Measurements from ENCODE around the gene VAT1L. TPM values are rescaled to one million over a fixed set of nuclear protein-coding genes. Genes with fewer than 3 reads are reported as not detected.

VAT1L gene
- total RNA-seq, 2 donors from 2014 or later = 0.05 to 4.4 TPM

DNA sequence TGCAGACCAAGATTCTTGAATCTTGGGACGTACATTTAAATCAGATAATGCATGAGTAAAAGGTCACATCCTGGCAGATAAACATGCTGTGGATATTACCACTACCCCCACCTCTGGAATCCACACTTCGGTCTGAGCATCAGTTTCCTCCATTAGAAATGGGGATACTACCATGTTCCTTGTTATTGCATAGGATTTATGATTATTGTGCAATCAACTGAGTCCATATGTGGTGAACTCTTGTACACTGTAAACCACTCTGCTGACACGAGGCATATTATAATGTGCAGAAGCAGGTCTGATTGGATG, 108.7 kb downstream of the VAT1L start:
- intact Hi-C loops (cut with DNase I) = no loop called here
- H3K27ac ChIP-seq = no peak overlapping the region
- no peaks in the 10 kb centered on the region for H3K27me3 ChIP-seq (replicated peaks; ENCODE audit: insufficient read depth)
- TF ChIP-seq, protein P1, sequence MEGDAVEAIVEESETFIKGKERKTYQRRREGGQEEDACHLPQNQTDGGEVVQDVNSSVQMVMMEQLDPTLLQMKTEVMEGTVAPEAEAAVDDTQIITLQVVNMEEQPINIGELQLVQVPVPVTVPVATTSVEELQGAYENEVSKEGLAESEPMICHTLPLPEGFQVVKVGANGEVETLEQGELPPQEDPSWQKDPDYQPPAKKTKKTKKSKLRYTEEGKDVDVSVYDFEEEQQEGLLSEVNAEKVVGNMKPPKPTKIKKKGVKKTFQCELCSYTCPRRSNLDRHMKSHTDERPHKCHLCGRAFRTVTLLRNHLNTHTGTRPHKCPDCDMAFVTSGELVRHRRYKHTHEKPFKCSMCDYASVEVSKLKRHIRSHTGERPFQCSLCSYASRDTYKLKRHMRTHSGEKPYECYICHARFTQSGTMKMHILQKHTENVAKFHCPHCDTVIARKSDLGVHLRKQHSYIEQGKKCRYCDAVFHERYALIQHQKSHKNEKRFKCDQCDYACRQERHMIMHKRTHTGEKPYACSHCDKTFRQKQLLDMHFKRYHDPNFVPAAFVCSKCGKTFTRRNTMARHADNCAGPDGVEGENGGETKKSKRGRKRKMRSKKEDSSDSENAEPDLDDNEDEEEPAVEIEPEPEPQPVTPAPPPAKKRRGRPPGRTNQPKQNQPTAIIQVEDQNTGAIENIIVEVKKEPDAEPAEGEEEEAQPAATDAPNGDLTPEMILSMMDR (IDR thresholded peaks at IDR 0.05) = no peak
- TF ChIP-seq POLR2A (IDR thresholded peaks at IDR 0.05) (no peak), POLR2AphosphoS5 (IDR thresholded peaks at IDR 0.05) (no peak)
- no peaks in the 10 kb centered on the region for H3K9me3 ChIP-seq
- DNase-seq (ENCODE audit: low spot score) = no peak
- H3K36me3 ChIP-seq = no peaks in the 10 kb centered on the region
- H3K4me3 ChIP-seq = no peak overlapping the region
- 30% methylated on average over 3 of the region's 3 CpGs for WGBS
- no peaks in the 10 kb centered on the region for H3K4me1 ChIP-seq (replicated peaks)

DNA sequence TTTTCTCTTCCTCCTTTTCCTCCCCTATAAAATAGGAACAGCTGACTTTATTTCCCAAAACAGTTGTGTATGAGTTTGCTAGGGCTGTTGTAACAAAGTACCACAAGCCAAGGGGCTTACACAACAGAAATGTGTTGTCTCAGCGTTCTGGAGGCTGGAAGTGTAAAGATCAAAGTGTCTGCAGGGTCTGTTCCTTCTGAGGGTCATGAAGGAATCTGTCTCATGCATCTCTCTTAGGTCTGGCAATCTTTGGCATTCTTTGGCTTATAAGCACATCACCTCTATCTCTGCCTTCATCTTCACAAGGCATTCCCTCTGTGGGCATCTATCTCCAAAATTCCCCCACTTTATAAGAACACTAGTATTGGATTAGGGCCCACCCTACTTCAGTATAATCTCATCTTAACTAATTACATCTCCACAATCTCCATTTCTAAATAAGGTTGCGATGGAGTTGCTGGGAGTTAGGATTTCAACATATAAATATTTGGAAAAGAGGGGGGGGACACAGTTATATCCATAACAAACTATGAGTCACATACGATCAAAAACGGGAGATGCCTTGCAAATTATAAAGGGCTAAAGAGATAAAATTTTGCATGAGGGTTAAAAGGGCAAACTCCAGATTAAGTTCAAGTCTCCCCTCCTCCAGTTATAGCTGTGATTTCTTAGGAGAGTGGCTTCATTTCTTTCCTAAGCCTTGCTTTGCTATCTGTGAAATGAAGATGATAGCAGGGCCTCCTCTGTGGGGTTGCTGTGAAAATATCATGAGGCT, 109.7 kb downstream of the VAT1L start:
- DNase-seq (ENCODE audit: low spot score) = no peak
- Histone ChIP-seq H3K27me3 (replicated peaks; ENCODE audit: insufficient read depth) (no peaks in the 10 kb centered on the region), H3K36me3 (no peaks in the 10 kb centered on the region), H3K4me3 (no peak overlapping the region), H3K27ac (no peak overlapping the region), H3K4me1 (replicated peaks) (no peaks in the 10 kb centered on the region), H3K9me3 (no peaks in the 10 kb centered on the region)
- WGBS = 67% methylated on average over 4 of the region's 4 CpGs
- intact Hi-C loops (cut with DNase I) = no loop called here
- TF ChIP-seq POLR2A (IDR thresholded peaks at IDR 0.05) (no peak), POLR2AphosphoS5 (IDR thresholded peaks at IDR 0.05) (no peak)
- TF ChIP-seq, protein P1 (IDR thresholded peaks at IDR 0.05) = no peak

DNA sequence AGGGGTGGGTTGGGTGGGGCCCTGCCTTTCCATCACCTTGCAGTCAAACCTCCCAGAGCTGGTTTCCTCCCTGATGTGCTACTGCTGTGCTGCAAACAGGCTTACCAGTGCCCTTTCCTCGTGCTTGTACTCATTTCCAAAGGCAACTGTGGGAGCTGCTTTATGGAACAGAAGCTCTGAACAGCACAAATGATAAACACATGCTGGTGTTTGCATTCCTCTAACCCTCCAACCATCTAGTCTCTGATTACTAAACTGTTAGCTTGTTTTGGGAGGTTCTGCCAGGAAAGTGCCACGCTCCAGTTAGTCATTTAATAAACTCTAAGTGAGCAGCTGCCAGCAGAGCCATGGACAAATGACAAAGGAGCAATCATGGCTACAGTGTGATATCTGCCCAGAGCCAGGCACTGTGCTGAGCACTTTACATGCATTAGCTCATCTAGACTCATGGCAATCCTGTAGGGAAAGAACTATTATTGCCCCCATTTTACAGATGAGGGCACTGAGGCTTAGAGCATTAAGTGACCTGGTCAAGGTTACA, 110.4 kb downstream of the VAT1L start:
- H3K27me3 ChIP-seq (replicated peaks; ENCODE audit: insufficient read depth) = no peaks in the 10 kb centered on the region
- WGBS = 37% methylated on average over 2 of the region's 2 CpGs
- H3K4me1 ChIP-seq (replicated peaks) = no peaks in the 10 kb centered on the region
- DNase-seq (ENCODE audit: low spot score) = no peak
- no peak overlapping the region for H3K27ac ChIP-seq
- H3K4me3 ChIP-seq = no peak overlapping the region
- no peaks in the 10 kb centered on the region for H3K9me3 ChIP-seq
- TF ChIP-seq POLR2AphosphoS5 (IDR thresholded peaks at IDR 0.05) (no peak), POLR2A (IDR thresholded peaks at IDR 0.05) (no peak)
- TF ChIP-seq, protein P1 (IDR thresholded peaks at IDR 0.05) = no peak
- no peaks in the 10 kb centered on the region for H3K36me3 ChIP-seq
- intact Hi-C loops (cut with DNase I) = no loop called here

DNA sequence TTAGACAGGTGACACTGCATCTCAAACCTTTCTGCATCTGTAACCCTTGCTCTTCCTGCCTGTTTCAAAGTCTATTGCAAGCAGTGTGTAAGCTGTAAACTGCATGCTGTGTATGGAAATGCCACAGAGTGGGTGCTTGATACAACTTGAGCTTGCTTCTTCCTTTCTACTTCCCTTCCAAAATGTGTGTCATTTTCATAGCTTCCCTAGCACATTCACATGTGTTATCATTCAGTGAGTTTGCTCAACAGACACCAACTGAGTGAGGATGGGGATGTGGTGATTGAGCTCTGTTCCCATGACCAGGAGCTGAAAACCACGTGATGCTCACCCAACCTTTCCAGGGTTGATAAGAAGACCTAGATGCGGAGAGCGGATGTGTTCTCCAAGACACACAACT, 111.1 kb downstream of the VAT1L start:
- H3K9me3 ChIP-seq = no peaks in the 10 kb centered on the region
- H3K4me1 ChIP-seq (replicated peaks) = no peaks in the 10 kb centered on the region
- no peak overlapping the region for H3K27ac ChIP-seq
- H3K36me3 ChIP-seq = no peaks in the 10 kb centered on the region
- H3K4me3 ChIP-seq = no peak overlapping the region
- WGBS = 91% methylated on average over 3 of the region's 3 CpGs
- TF ChIP-seq, protein P1 (IDR thresholded peaks at IDR 0.05) = no peak
- no peak for TF ChIP-seq POLR2AphosphoS5 (IDR thresholded peaks at IDR 0.05)
- no peak for TF ChIP-seq POLR2A (IDR thresholded peaks at IDR 0.05)
- intact Hi-C loops (cut with DNase I) = no loop called here
- DNase-seq (ENCODE audit: low spot score) = no peak
- H3K27me3 ChIP-seq (replicated peaks; ENCODE audit: insufficient read depth) = no peaks in the 10 kb centered on the region

DNA sequence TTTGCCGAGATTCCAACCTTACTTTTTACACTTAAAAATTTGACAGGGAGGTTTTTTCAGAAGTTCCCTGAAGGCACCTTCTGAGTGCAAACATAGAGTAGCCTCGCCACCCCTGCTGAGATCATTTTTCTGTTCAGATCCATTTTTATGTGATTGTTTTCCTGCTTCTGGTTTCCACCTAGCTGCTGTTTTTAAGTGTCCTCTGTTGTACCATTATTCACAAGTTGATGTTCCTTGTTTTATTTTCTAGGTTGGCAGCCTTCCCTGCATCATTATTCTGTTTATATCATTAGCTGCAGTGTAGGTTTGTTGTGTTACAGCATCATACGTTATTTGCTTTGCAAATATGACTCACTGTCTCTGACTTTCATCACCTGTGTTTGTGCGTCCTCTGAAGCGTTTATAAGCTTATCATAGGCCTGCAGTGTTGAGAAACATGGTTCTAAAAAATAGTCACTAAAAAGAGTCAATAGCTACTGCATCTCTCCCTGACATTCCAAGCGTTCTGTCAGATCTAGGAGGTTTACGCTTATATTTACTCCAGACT, 117.1 kb downstream of the VAT1L start:
- Histone ChIP-seq H3K36me3 (no peaks in the 10 kb centered on the region), H3K27me3 (replicated peaks; ENCODE audit: insufficient read depth) (no peaks in the 10 kb centered on the region), H3K9me3 (no peaks in the 10 kb centered on the region), H3K27ac (no peak overlapping the region), H3K4me3 (no peak overlapping the region), H3K4me1 (replicated peaks) (no peaks in the 10 kb centered on the region)
- WGBS = 52% methylated on average over 7 of the region's 7 CpGs
- intact Hi-C loops (cut with DNase I) = no loop called here
- no peak for TF ChIP-seq POLR2AphosphoS5 (IDR thresholded peaks at IDR 0.05)
- TF ChIP-seq, protein P1 (IDR thresholded peaks at IDR 0.05) = no peak
- TF ChIP-seq POLR2A (IDR thresholded peaks at IDR 0.05) = no peak
- no peak for DNase-seq (ENCODE audit: low spot score)

Data from prostate gland (tissue), 2 donors.